GM23338 (cell line): ENCODE data around the gene CDK5R2. TPM values are rescaled to one million over a fixed set of nuclear protein-coding genes. Genes with fewer than 3 reads are reported as not detected.

ENCODE experiments used
- ATAC-seq: fragments of 200-7000 bp; cut with Tn5 transposase; 3 replicates; pipeline ENCODE4 v1.9.1; 2020
- DNase-seq: peaks from one replicate; pipeline ENCODE4 v3.0.0-alpha.2; 2015; ENCODE audit warnings: low spot score
- H2AFZ ChIP-seq: fragments of 200-600 bp; sonication (generic); 2 replicates; pipeline ENCODE4 v1.8.0; 2016; ENCODE audit warnings: antibody characterized with exemption, mild to moderate bottlenecking, moderate library complexity
- H3F3A ChIP-seq: fragments of 200-600 bp; sonication (generic); replicated peaks from 2 replicates; pipeline ENCODE4 v1.8.0; 2017; ENCODE audit warnings: antibody characterized with exemption, mixed run types, low read depth
- H3K27ac ChIP-seq: fragments of 200-600 bp; sonication (generic); 2 replicates; pipeline ENCODE4 v1.6.1; 2016; ENCODE audit warnings: low read depth
- H3K27me3 ChIP-seq: fragments of 200-600 bp; sonication (generic); 2 replicates; pipeline ENCODE4 v1.8.0; 2016; ENCODE audit warnings: mild to moderate bottlenecking, mixed run types, moderate library complexity; ENCODE audit not compliant: insufficient read depth
- H3K36me3 ChIP-seq: fragments of 200-600 bp; sonication (generic); 2 replicates; pipeline ENCODE4 v1.8.0; 2016; ENCODE audit warnings: mild to moderate bottlenecking; ENCODE audit not compliant: insufficient read depth
- H3K4me1 ChIP-seq: fragments of 200-600 bp; sonication (generic); 2 replicates; pipeline ENCODE4 v1.8.0; 2016; ENCODE audit warnings: mild to moderate bottlenecking, moderate library complexity; ENCODE audit not compliant: insufficient read depth
- H3K4me2 ChIP-seq: fragments of 200-600 bp; sonication (generic); 2 replicates; pipeline ENCODE4 v1.7.1; 2017; ENCODE audit warnings: mixed run types
- H3K4me3 ChIP-seq: fragments of 200-600 bp; sonication (generic); 2 replicates; pipeline ENCODE4 v1.6.1; 2016; ENCODE audit warnings: mixed run types
- H3K79me2 ChIP-seq: fragments of 200-600 bp; sonication (generic); replicated peaks from 2 replicates; pipeline ENCODE4 v1.8.0; 2017; ENCODE audit warnings: mild to moderate bottlenecking; ENCODE audit not compliant: insufficient read depth
- H3K9me2 ChIP-seq: fragments of 200-600 bp; sonication (generic); 2 replicates; pipeline ENCODE4 v1.8.0; 2017; ENCODE audit not compliant: insufficient read depth
- H4K20me1 ChIP-seq: fragments of 200-600 bp; sonication (generic); replicated peaks from 2 replicates; pipeline ENCODE4 v1.8.0; 2017; ENCODE audit warnings: mild to moderate bottlenecking; ENCODE audit not compliant: insufficient read depth
- H3K27ac Mint-ChIP-seq: 2 replicates; pipeline ENCODE4 v1.8.0; 2020; ENCODE audit warnings: inconsistent platforms, mild to moderate bottlenecking, moderate library complexity, mixed read lengths
- H3K27me3 Mint-ChIP-seq: 3 replicates; pipeline ENCODE4 v1.8.0; 2022; ENCODE audit warnings: low read depth, mild to moderate bottlenecking, moderate library complexity, mixed read lengths, inconsistent platforms; ENCODE audit not compliant: insufficient read depth, poor library complexity
- H3K36me3 Mint-ChIP-seq: 3 replicates; pipeline ENCODE4 v1.8.0; 2021; ENCODE audit warnings: low read depth, mild to moderate bottlenecking, inconsistent platforms, moderate library complexity, mixed read lengths
- H3K4me1 Mint-ChIP-seq: 3 replicates; pipeline ENCODE4 v1.8.0; 2020; ENCODE audit warnings: mild to moderate bottlenecking, inconsistent platforms, mixed read lengths
- H3K4me3 Mint-ChIP-seq: 3 replicates; pipeline ENCODE4 v1.8.0; 2021; ENCODE audit warnings: moderate library complexity, mild to moderate bottlenecking, inconsistent platforms, mixed read lengths
- H3K9me3 Mint-ChIP-seq: 3 replicates; pipeline ENCODE4 v1.8.0; 2020; ENCODE audit warnings: moderate library complexity, mild to moderate bottlenecking, inconsistent platforms, mixed read lengths
- CTCF ChIP-seq, 2 experiments: fragments of 200-600 bp in 1 of 2; sonication (generic) in 1 of 2; conservative IDR thresholded peaks; 2 replicates each; pipeline versions ENCODE4 v1.5.1 to v1.6.1; 2016 to 2017; ENCODE audit warnings: antibody characterized with exemption in 2 of 2, low read depth in 2 of 2, mild to moderate bottlenecking in 2 of 2, moderate library complexity in 1 of 2
- EZH2 ChIP-seq: fragments of 200-600 bp; sonication (generic); IDR thresholded peaks from one replicate; pipeline ENCODE4 v1.8.0; 2017; ENCODE audit warnings: antibody characterized with exemption, mild to moderate bottlenecking, low read depth; ENCODE audit not compliant: unreplicated experiment
- JUNB ChIP-seq: IDR thresholded peaks from one replicate; pipeline ENCODE4 v1.6.1; 2016; ENCODE audit warnings: antibody characterized with exemption; ENCODE audit not compliant: unreplicated experiment
- REST ChIP-seq: IDR thresholded peaks from one replicate; pipeline ENCODE4 v1.6.1; 2018; ENCODE audit warnings: antibody characterized with exemption; ENCODE audit not compliant: unreplicated experiment
- STAT1 ChIP-seq: IDR thresholded peaks from one replicate; pipeline ENCODE4 v1.6.1; 2016; ENCODE audit warnings: antibody characterized with exemption; ENCODE audit not compliant: unreplicated experiment
- ZNF114 ChIP-seq: fragments of 250-450 bp; sonication (Bioruptor Pico); IDR thresholded peaks from 2 replicates; pipeline ENCODE4 v1.5.0; 2020; ENCODE audit warnings: mild to moderate bottlenecking, moderate library complexity
- ZNF462 ChIP-seq: fragments of 250-450 bp; sonication (Bioruptor Pico); IDR thresholded peaks from 2 replicates; pipeline ENCODE4 v1.5.0; 2020; ENCODE audit warnings: mild to moderate bottlenecking, moderate library complexity
- polyA plus RNA-seq: library from polyadenylated mRNA; unstranded; fragments of >200 nt; fragmentation: Nextera tagmentation; extraction: Ambion mirVana; gene quantifications from 2 replicates; pipeline ENCODE4 v1.2.1, GENCODE V29; 2016
- total RNA-seq: library from RNA; depleted of rRNA; stranded (reverse); fragments of >200 nt; shearing (Covaris generic); gene quantifications from 2 replicates; pipeline ENCODE4 v1.2.3, GENCODE V29; 2014

CDK5R2 gene
- total and polyA plus RNA-seq, 2 experiments from 2014 or later, result 0.56 TPM; not detected in 1

- Histone ChIP-seq H3K27ac (no peak overlapping the region), H3K4me1 (peaks cover 26% of the 10 kb centered on the region), H3K4me3 (peak overlapping the region; percentile 83), H3K79me2 (no peaks in the 10 kb centered on the region), H3K9me2 (no peaks in the 10 kb centered on the region), H3K36me3 (no peaks in the 10 kb centered on the region), H3K27me3 (peaks cover 72% of the 10 kb centered on the region), H3F3A (peaks cover 8% of the 10 kb centered on the region), H4K20me1 (no peaks in the 10 kb centered on the region; the same call in 1 of the 2 replicates), H2AFZ (no peak overlapping the region), H3K4me2 (peak overlapping the region; percentile 95)
- no peaks in the 10 kb centered on the region for H3K9me3 Mint-ChIP-seq
- ATAC-seq (no peak), DNase-seq (no peak)
- H3K4me3 Mint-ChIP-seq, result peak overlapping the region; percentile 82
- H3K4me1 Mint-ChIP-seq, result peaks cover 32% of the 10 kb centered on the region
- no peak overlapping the region for H3K27ac Mint-ChIP-seq
- TF ChIP-seq EZH2 (peak; percentile 82), STAT1 (no peak)
- H3K27me3 Mint-ChIP-seq, result peaks cover 59% of the 10 kb centered on the region
- no peaks in the 10 kb centered on the region; the same call in 2 of the 3 replicates for H3K36me3 Mint-ChIP-seq
These were observed 1.8 kb downstream of the CDK5R2 start for GRCh38 chr2:218961229-218961628.

GRCh38 chr2:218961651-218962570, 2.4 kb downstream of the CDK5R2 start:
- H3K4me1 ChIP-seq, result peaks cover 26% of the 10 kb centered on the region
- H3K9me2 ChIP-seq, result no peaks in the 10 kb centered on the region
- no peaks in the 10 kb centered on the region for H3K79me2 ChIP-seq
- H3K36me3 ChIP-seq, result no peaks in the 10 kb centered on the region
- H3K27ac ChIP-seq, result no peak overlapping the region
- H3F3A ChIP-seq, result peaks cover 8% of the 10 kb centered on the region
- Mint-ChIP-seq H3K4me3 (peak overlapping the region; percentile 82), H3K36me3 (no peaks in the 10 kb centered on the region; the same call in 2 of the 3 replicates), H3K27ac (no peak overlapping the region), H3K27me3 (peaks cover 59% of the 10 kb centered on the region), H3K9me3 (no peaks in the 10 kb centered on the region), H3K4me1 (peaks cover 32% of the 10 kb centered on the region)
- peaks cover 72% of the 10 kb centered on the region for H3K27me3 ChIP-seq
- H3K4me3 ChIP-seq, result peak overlapping the region; percentile 83
- peak overlapping the region; percentile 95 for H3K4me2 ChIP-seq
- ATAC-seq (peak; percentile 8), DNase-seq (peak; percentile 68)
- H4K20me1 ChIP-seq, result no peaks in the 10 kb centered on the region; the same call in 1 of the 2 replicates
- H2AFZ ChIP-seq, result no peak overlapping the region
- TF ChIP-seq REST (peak; percentile 75), ZNF114 (CRISPR knock-in tag) (no peak), CTCF (conservative IDR thresholded peaks at IDR 0.05; ENCODE audit: low read depth in 2 of 2) (no peak), ZNF462 (CRISPR knock-in tag) (no peak), JUNB (no peak)
